Parathyroid adenoma (tissue), 2 donors: ENCODE measurements around the gene ZKSCAN1.

Source experiments
- H2AFZ ChIP-seq: fragments of 300-600 bp; sonication (generic); one replicate; pipeline ENCODE4 v1.7.0; 2017; ENCODE audit warnings: antibody characterized with exemption, mild to moderate bottlenecking
- H3K27ac ChIP-seq: fragments of 300-600 bp; sonication (generic); one replicate; pipeline ENCODE4 v1.7.0; 2017
- H3K27me3 ChIP-seq: fragments of 300-600 bp; sonication (generic); one replicate; pipeline ENCODE4 v1.7.0; 2017; ENCODE audit warnings: low read length; ENCODE audit not compliant: control insufficient read depth, insufficient read depth
- H3K36me3 ChIP-seq: fragments of 300-600 bp; sonication (generic); one replicate; pipeline ENCODE4 v1.7.0; 2017; ENCODE audit warnings: low read length; ENCODE audit not compliant: control insufficient read depth, insufficient read depth
- H3K4me1 ChIP-seq: fragments of 300-600 bp; sonication (generic); one replicate; pipeline ENCODE4 v1.7.0; 2017; ENCODE audit warnings: control low read depth
- H3K4me2 ChIP-seq: fragments of 300-600 bp; sonication (generic); one replicate; pipeline ENCODE4 v1.7.0; 2017; ENCODE audit warnings: low read length
- H3K4me3 ChIP-seq: fragments of 300-600 bp; sonication (generic); one replicate; pipeline ENCODE4 v1.7.0; 2017; ENCODE audit warnings: low read depth, low read length
- H3K79me2 ChIP-seq: fragments of 300-600 bp; sonication (generic); one replicate; pipeline ENCODE4 v1.7.0; 2017; ENCODE audit warnings: control low read depth
- H3K9ac ChIP-seq: fragments of 300-600 bp; sonication (generic); one replicate; pipeline ENCODE4 v1.7.0; 2017; ENCODE audit warnings: mild to moderate bottlenecking
- H3K9me3 ChIP-seq: fragments of 300-600 bp; sonication (generic); one replicate; pipeline ENCODE4 v1.7.0; 2017; ENCODE audit warnings: low read length; ENCODE audit not compliant: control insufficient read depth
- TF ChIP-seq, protein P1 (sequence below): fragments of 300-600 bp; sonication (generic); IDR thresholded peaks from one replicate; pipeline ENCODE4 v1.7.0; 2017; ENCODE audit warnings: antibody characterized with exemption, mild to moderate bottlenecking
- donor health status: primary hyperparathyroidism.

ZKSCAN1 gene

DNA sequence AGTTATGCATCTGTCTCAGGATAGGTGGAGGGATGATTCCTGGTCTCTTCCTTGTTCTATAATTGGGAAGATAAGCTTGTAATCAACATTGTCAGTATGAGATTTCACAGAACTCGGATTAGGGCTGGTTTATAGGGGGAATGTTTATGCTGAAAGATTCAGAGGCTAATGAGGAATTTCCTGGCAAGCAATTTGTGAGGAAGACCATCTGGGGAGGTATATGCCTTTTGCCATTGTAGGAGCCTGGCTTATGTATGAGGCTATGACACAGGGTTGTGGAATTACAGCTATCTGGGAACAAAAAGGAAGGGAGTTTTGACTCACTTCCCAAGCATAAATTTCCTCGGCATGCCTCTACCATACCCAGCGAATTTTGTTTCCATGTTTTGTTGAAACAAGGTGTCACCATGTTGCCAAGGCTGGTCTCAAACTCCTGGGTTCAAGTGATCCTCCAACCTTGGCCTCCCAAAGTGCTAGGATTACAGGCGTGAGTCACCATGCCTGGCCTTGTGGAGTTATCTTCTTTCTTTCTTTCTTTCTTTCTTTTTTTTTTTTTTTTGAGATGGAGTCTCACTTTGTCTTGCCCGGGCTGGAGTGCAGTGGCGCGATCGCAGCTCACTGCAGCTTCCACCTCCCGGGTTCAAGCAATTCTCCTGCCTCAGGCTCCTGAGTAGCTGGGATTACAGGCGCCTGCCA lies 71.8 kb downstream of the ZKSCAN1 start:
- H3K27me3 ChIP-seq, result no peaks in the 10 kb centered on the region
- H3K27ac ChIP-seq, result no peak overlapping the region
- TF ChIP-seq, protein P1, sequence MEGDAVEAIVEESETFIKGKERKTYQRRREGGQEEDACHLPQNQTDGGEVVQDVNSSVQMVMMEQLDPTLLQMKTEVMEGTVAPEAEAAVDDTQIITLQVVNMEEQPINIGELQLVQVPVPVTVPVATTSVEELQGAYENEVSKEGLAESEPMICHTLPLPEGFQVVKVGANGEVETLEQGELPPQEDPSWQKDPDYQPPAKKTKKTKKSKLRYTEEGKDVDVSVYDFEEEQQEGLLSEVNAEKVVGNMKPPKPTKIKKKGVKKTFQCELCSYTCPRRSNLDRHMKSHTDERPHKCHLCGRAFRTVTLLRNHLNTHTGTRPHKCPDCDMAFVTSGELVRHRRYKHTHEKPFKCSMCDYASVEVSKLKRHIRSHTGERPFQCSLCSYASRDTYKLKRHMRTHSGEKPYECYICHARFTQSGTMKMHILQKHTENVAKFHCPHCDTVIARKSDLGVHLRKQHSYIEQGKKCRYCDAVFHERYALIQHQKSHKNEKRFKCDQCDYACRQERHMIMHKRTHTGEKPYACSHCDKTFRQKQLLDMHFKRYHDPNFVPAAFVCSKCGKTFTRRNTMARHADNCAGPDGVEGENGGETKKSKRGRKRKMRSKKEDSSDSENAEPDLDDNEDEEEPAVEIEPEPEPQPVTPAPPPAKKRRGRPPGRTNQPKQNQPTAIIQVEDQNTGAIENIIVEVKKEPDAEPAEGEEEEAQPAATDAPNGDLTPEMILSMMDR, result no peak
- no peak overlapping the region for H3K4me3 ChIP-seq
- no peaks in the 10 kb centered on the region for H3K36me3 ChIP-seq
- peaks cover 18% of the 10 kb centered on the region for H3K4me1 ChIP-seq
- no peaks in the 10 kb centered on the region for H3K9me3 ChIP-seq
- no peak overlapping the region for H3K9ac ChIP-seq
- H2AFZ ChIP-seq, result no peak overlapping the region
- H3K4me2 ChIP-seq, result no peak overlapping the region
- H3K79me2 ChIP-seq, result no peaks in the 10 kb centered on the region

DNA sequence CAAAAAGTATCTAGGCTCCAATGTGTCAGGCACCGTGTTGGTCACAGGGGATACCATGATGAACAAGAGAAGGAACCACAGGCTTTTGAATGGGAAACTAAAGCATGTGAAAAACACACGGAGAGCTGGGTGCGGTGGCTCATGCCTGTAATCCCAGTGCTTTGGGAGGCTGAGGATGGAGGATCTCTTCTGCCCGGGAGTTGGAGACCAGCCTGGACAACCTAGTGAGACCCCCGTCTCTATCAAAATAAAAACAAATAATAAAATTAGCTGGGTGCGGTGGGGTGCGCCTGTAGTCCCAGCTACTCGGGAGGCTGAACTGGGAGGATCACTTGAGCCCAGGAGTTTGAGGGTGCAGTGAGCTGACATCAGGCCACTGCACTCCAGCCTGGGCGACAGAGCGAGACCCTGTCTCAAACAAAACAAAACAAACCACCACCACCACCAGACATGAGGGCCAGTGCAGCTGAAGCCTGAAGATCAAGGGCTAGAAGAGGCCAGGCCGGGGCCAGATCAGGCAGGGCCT lies 72.8 kb downstream of the ZKSCAN1 start:
- H2AFZ ChIP-seq, result peak overlapping the region; percentile 85
- no peaks in the 10 kb centered on the region for H3K9me3 ChIP-seq
- no peaks in the 10 kb centered on the region for H3K36me3 ChIP-seq
- H3K4me3 ChIP-seq, result peak overlapping the region; percentile 71
- peak overlapping the region; percentile 88 for H3K4me2 ChIP-seq
- TF ChIP-seq, protein P1, result no peak
- H3K79me2 ChIP-seq, result no peaks in the 10 kb centered on the region
- H3K4me1 ChIP-seq, result peaks cover 11% of the 10 kb centered on the region
- peak overlapping the region; percentile 87 for H3K27ac ChIP-seq
- peak overlapping the region; percentile 48 for H3K9ac ChIP-seq
- no peaks in the 10 kb centered on the region for H3K27me3 ChIP-seq

DNA sequence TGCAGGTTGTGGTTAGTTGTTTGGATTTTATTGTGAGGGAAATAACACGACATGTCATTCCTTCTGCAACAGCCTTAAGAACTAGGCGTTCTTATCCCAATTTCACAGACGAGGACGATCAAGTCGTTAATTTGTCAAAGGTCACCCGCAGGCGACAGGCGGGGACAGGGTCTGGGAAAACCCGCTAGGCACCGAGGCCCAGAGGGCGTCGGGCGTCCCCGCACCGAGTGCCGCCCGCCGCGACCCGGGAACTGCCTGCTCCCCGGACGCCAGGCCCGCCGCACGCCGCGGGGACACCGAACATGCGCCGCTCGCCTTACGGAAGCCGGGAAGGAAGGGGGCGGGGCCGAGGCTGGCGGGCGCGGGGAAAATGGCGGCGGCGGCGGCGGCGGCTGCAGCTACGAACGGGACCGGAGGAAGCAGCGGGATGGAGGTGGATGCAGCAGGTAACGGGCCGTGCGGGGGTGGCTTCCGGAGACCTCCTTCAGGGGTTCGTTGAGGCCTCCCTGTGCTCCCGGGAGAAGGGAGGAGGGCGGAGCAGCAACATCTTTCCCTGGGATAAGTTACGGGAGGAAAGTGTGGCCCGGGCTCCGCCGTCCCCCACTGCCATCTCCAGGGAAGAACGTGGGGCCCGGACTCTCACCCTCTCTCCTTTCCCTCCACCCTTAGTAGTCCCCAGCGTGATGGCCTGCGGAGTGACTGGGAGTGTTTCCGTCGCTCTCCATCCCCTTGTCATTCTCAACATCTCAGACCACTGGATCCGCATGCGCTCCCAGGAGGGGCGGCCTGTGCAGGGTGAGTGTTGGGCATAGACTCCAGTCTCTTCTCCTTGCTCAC lies 73.4 kb downstream of the ZKSCAN1 start, which contains the start of gene COPS6:
Gene COPS6, plus strand, starts transcription at position 349 of the 837 bp plus-strand sequence. Its CDS starts 22 bp downstream, at position 371.
- H3K4me1 ChIP-seq, result peaks cover 11% of the 10 kb centered on the region
- no peaks in the 10 kb centered on the region for H3K27me3 ChIP-seq
- H3K36me3 ChIP-seq, result no peaks in the 10 kb centered on the region
- peak within 1 kb of the TSS; percentile 88 for H3K4me2 ChIP-seq
- H3K9me3 ChIP-seq, result no peaks in the 10 kb centered on the region
- H3K79me2 ChIP-seq, result no peaks in the 10 kb centered on the region
- H3K9ac ChIP-seq, result peak within 1 kb of the TSS; percentile 48
- H3K4me3 ChIP-seq, result peak within 1 kb of the TSS; percentile 71
- H3K27ac ChIP-seq, result peak within 1 kb of the TSS; percentile 87
- H2AFZ ChIP-seq, result peak within 1 kb of the TSS; percentile 85
- TF ChIP-seq, protein P1, result peak; percentile 9

DNA sequence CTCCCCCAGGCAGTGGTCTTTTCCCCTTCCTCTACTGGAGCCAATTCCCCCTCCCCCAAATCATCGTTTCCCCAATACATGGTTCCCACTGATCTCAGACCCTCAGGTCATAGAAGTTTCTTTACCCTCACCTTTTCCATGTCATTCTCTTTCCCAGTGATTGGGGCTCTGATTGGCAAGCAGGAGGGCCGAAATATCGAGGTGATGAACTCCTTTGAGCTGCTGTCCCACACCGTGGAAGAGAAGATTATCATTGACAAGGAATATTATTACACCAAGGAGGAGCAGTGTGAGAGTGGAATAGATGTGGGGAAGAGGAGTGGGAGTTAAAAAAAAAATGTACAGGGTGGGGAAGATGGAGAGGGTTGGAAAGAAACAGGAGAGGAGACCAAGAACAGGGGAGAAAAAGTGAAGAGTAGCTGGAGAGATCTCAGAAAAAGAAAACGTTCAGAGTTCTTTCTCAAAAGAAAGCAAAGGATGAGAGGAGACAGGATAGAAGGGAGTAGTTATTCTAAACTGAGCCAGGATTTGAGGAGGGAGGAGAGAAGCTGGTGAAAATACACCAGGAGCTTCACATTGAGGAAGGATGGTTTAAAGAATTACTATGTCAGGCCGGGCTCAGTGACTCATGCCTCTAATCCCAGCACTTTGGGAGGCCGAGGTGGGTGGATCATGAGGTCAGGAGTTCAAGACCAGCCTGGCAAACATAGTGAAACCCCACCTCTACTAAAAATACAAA lies 74.2 kb downstream of the ZKSCAN1 start:
- Histone ChIP-seq H3K4me3 (peak overlapping the region; percentile 71), H3K27ac (peak overlapping the region; percentile 87), H3K9ac (peak overlapping the region; percentile 48), H3K79me2 (no peaks in the 10 kb centered on the region), H3K27me3 (no peaks in the 10 kb centered on the region), H2AFZ (peak overlapping the region; percentile 85), H3K4me1 (peaks cover 11% of the 10 kb centered on the region), H3K36me3 (no peaks in the 10 kb centered on the region), H3K9me3 (no peaks in the 10 kb centered on the region), H3K4me2 (peak overlapping the region; percentile 88)
- TF ChIP-seq, protein P1, result no peak
